ENCODE results near the gene DNAH17. TPM values are rescaled to one million over a fixed set of nuclear protein-coding genes. Genes with fewer than 3 reads are reported as not detected.

The DNAH17 gene
- total and polyA plus RNA-seq, 2 of the 13 experiments (the other 11 are each of a cell fraction or from before 2014, with no cell fraction given), result 0.86 to 1.6 TPM

- TF ChIP-seq ZNF879 (CRISPR knock-in tag; IDR thresholded peaks at IDR 0.05), result no peak
- no peak for TF ChIP-seq ZNF792 (CRISPR knock-in tag; IDR thresholded peaks at IDR 0.05)
- TF ChIP-seq ZNF337 (CRISPR knock-in tag; IDR thresholded peaks at IDR 0.05; ENCODE audit: borderline replicate concordance, low read depth), result no peak
- TF ChIP-seq JDP2 (CRISPR knock-in tag; IDR thresholded peaks at IDR 0.05; ENCODE audit: borderline replicate concordance), result no peak
- no peak for TF ChIP-seq ZBTB7A (CRISPR knock-in tag; IDR thresholded peaks at IDR 0.05)
- no peak for TF ChIP-seq ELK4 (CRISPR knock-in tag; IDR thresholded peaks at IDR 0.05; ENCODE audit: borderline replicate concordance)
- no peak for TF ChIP-seq MED8 (CRISPR knock-in tag; IDR thresholded peaks at IDR 0.05; ENCODE audit: insufficient replicate concordance)
- no peak for TF ChIP-seq ZBTB21 (CRISPR knock-in tag; IDR thresholded peaks at IDR 0.05)
These were observed 32.0 kb upstream of the DNAH17 start (continued) for GRCh38 chr17:78609191-78609641.

GRCh38 chr17:78608804-78609186, 31.6 kb upstream of the DNAH17 start:
- no peaks in the 10 kb centered on the region for H3K79me2 ChIP-seq (ENCODE audit: insufficient read depth, low read length)
- in situ Hi-C loops (cut with HindIII; ENCODE audit: extremely low pct_ligation_motif_present, low pct_unique_long_range_greater_than_20kb), result loop anchor here (10.0 kb wide), 1 partner anchor 114 kb away; no protein-coding TSS in a partner anchor
- DNase-seq (ENCODE audit: low spot score) (no peak), FAIRE-seq (no peak), ATAC-seq (no peak)
- ChIA-PET CTCF (ENCODE audit: low intra/inter-chr PET ratio, low total read pairs) (no interaction called here), POLR2A (no interaction called here)
- BruUV-seq (replicated peaks), result no TSS peak
- no peak overlapping the region for H2AFZ ChIP-seq (ENCODE audit: low read length)
- no peaks in the 10 kb centered on the region for H3K36me3 ChIP-seq (replicated peaks in 1 of 2; ENCODE audit: control insufficient read depth in 1 of 2, insufficient read depth in 2 of 2, low read length in 2 of 2)
- intact Hi-C loops (cut with micrococcal nuclease; ENCODE audit: unreplicated experiment), result no loop called here
- no peak overlapping the region for H3K27ac ChIP-seq (ENCODE audit: extremely low read length, insufficient read depth, low read length)
- H3K4me1 ChIP-seq (ENCODE audit: insufficient read depth, low read length), result peaks cover 17% of the 10 kb centered on the region
- no peaks in the 10 kb centered on the region for H3K9me3 ChIP-seq (ENCODE audit: low read length)
- H3K4me3 ChIP-seq (replicated peaks in 1 of 3; ENCODE audit: insufficient read depth in 1 of 3, low read depth in 2 of 3, low read length in 3 of 3), result no peak overlapping the region
- H3K4me2 ChIP-seq (ENCODE audit: low read depth, low read length), result no peak overlapping the region
- no peaks in the 10 kb centered on the region for H4K20me1 ChIP-seq (ENCODE audit: insufficient read depth, low read length)
- H3K9ac ChIP-seq (ENCODE audit: insufficient read depth, low read depth, low read length), result no peak overlapping the region
- WGBS (ENCODE audit: low lambda C conversion rate), result 81% methylated on average over 8 of the region's 8 CpGs
- H3K27me3 ChIP-seq (ENCODE audit: control insufficient read depth in 1 of 2, insufficient read depth in 2 of 2, low read length in 2 of 2), result no peaks in the 10 kb centered on the region
- TF ChIP-seq GFI1 (CRISPR knock-in tag; IDR thresholded peaks at IDR 0.05; ENCODE audit: borderline replicate concordance) (no peak), ZNF547 (CRISPR knock-in tag; IDR thresholded peaks at IDR 0.05) (no peak), HDAC2 (CRISPR knock-in tag; IDR thresholded peaks at IDR 0.05) (no peak), BRCA1 (CRISPR knock-in tag; IDR thresholded peaks at IDR 0.05) (no peak), ZBTB42 (CRISPR knock-in tag; IDR thresholded peaks at IDR 0.05) (no peak), IKZF1 (IDR thresholded peaks at IDR 0.05) (no peak), SP140L (CRISPR knock-in tag; IDR thresholded peaks at IDR 0.05; ENCODE audit: borderline replicate concordance) (no peak), ZMYM3 (CRISPR knock-in tag; IDR thresholded peaks at IDR 0.05) (no peak), ZNF589 (CRISPR knock-in tag; conservative IDR thresholded peaks at IDR 0.05) (no peak), ZNF652 (CRISPR knock-in tag; IDR thresholded peaks at IDR 0.05; ENCODE audit: borderline replicate concordance, low read depth) (no peak), ZFP41 (CRISPR knock-in tag; IDR thresholded peaks at IDR 0.05; ENCODE audit: borderline replicate concordance) (no peak), ZNF18 (CRISPR knock-in tag; IDR thresholded peaks at IDR 0.05; ENCODE audit: insufficient replicate concordance) (no peak), KDM3A (CRISPR knock-in tag; IDR thresholded peaks at IDR 0.05; ENCODE audit: low read depth) (no peak), ZKSCAN5 (CRISPR knock-in tag; IDR thresholded peaks at IDR 0.05) (no peak), FOXJ3 (CRISPR knock-in tag; IDR thresholded peaks at IDR 0.05; ENCODE audit: borderline replicate concordance) (no peak), U2AF1 (optimal IDR thresholded peaks at IDR 0.05; ENCODE audit: low read depth, low read length) (no peak), ZNF746 (CRISPR knock-in tag; IDR thresholded peaks at IDR 0.05) (no peak), ZNF484 (CRISPR knock-in tag; IDR thresholded peaks at IDR 0.05; ENCODE audit: borderline replicate concordance, low read depth) (no peak)

Measured in HepG2 (cell line).